ENCODE results near the gene PRAMEF1.

The PRAMEF1 gene

DNA sequence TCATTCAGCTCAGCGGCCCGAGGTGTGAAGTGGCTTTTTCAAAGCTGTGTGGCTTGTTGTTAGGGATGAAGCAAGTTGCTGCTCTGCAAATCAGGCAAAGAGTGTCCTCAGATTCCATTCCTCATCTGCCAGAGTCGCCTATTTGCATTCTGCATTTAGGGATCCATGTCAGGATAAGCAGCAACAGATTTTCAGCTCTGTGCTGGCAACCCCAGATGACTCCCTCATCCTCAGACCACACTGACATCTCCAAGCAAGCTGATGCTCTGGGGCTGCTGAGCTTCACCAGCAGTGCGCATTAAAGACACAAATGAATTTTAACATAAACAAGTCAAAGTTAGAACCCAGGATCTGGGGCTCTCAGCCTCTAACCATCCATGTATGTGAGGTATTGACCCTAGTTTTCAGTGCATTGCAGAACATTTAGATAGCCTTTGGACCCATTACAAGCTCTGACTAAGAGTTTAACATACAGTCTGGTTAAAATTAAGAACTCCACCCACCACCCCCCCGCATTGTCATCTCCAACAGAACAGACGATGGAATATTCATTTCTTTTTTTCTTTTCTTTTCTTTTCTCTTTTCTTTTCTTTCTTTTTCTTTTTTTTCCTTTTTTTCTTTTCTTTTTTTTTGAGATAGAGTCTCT is 34.3 kb upstream of the PRAMEF1 start:
- no peak for TF ChIP-seq EZH2phosphoT487 (IDR thresholded peaks at IDR 0.05; ENCODE audit: borderline replicate concordance, low read length)
- TF ChIP-seq, protein P1, sequence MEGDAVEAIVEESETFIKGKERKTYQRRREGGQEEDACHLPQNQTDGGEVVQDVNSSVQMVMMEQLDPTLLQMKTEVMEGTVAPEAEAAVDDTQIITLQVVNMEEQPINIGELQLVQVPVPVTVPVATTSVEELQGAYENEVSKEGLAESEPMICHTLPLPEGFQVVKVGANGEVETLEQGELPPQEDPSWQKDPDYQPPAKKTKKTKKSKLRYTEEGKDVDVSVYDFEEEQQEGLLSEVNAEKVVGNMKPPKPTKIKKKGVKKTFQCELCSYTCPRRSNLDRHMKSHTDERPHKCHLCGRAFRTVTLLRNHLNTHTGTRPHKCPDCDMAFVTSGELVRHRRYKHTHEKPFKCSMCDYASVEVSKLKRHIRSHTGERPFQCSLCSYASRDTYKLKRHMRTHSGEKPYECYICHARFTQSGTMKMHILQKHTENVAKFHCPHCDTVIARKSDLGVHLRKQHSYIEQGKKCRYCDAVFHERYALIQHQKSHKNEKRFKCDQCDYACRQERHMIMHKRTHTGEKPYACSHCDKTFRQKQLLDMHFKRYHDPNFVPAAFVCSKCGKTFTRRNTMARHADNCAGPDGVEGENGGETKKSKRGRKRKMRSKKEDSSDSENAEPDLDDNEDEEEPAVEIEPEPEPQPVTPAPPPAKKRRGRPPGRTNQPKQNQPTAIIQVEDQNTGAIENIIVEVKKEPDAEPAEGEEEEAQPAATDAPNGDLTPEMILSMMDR (IDR thresholded peaks at IDR 0.05; ENCODE audit: low read depth, low read length, poor library complexity, severe bottlenecking) = no peak
- Histone ChIP-seq H3K9me3 (ENCODE audit: control insufficient read depth, insufficient read depth, low read length) (no peaks in the 10 kb centered on the region), H3K27ac (ENCODE audit: low read depth, low read length) (no peak overlapping the region), H3K4me3 (ENCODE audit: low read length) (no peak overlapping the region), H4K20me1 (ENCODE audit: control insufficient read depth, insufficient read depth, low read depth, low read length) (no peaks in the 10 kb centered on the region), H3K79me2 (ENCODE audit: control insufficient read depth, low read length) (no peaks in the 10 kb centered on the region), H3K4me1 (ENCODE audit: control insufficient read depth, low read length) (no peaks in the 10 kb centered on the region), H3K36me3 (ENCODE audit: control insufficient read depth, low read length) (no peaks in the 10 kb centered on the region), H3K4me2 (ENCODE audit: low read length) (no peak overlapping the region), H3K27me3 (ENCODE audit: control insufficient read depth, low read length) (no peaks in the 10 kb centered on the region), H3F3A (ENCODE audit: control insufficient read depth, insufficient read depth) (no peaks in the 10 kb centered on the region), H3K9me2 (replicated peaks; ENCODE audit: control insufficient read depth, low read length) (no peaks in the 10 kb centered on the region)

DNA sequence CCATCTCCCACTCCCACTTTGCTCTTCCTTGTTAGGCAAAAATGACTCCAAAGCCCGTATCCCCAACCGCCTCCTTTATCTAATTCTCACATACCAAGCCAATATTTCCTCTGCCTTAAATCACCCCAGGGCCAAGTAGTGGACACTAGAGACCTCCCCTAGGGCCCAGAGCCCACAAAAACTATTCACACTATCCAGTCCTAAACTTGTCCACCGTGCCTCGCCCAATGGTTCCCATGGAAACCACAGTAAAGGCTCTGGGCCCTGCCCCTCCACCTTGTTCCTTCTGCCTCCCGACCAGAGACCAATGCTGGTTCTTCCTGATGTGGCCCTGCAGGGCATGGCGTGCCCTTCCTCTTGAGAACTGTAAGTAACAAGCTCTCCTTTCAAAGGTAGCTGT is 33.4 kb upstream of the PRAMEF1 start:
- TF ChIP-seq, protein P1 (IDR thresholded peaks at IDR 0.05; ENCODE audit: low read depth, low read length, poor library complexity, severe bottlenecking) = no peak
- no peaks in the 10 kb centered on the region for H4K20me1 ChIP-seq (ENCODE audit: control insufficient read depth, insufficient read depth, low read depth, low read length)
- no peaks in the 10 kb centered on the region for H3K27me3 ChIP-seq (ENCODE audit: control insufficient read depth, low read length)
- no peak overlapping the region for H3K4me2 ChIP-seq (ENCODE audit: low read length)
- no peaks in the 10 kb centered on the region for H3F3A ChIP-seq (ENCODE audit: control insufficient read depth, insufficient read depth)
- no peaks in the 10 kb centered on the region for H3K79me2 ChIP-seq (ENCODE audit: control insufficient read depth, low read length)
- H3K9me2 ChIP-seq (replicated peaks; ENCODE audit: control insufficient read depth, low read length) = no peaks in the 10 kb centered on the region
- no peak overlapping the region for H3K4me3 ChIP-seq (ENCODE audit: low read length)
- H3K4me1 ChIP-seq (ENCODE audit: control insufficient read depth, low read length) = no peaks in the 10 kb centered on the region
- H3K36me3 ChIP-seq (ENCODE audit: control insufficient read depth, low read length) = no peaks in the 10 kb centered on the region
- H3K9me3 ChIP-seq (ENCODE audit: control insufficient read depth, insufficient read depth, low read length) = no peaks in the 10 kb centered on the region
- no peak overlapping the region for H3K27ac ChIP-seq (ENCODE audit: low read depth, low read length)

DNA sequence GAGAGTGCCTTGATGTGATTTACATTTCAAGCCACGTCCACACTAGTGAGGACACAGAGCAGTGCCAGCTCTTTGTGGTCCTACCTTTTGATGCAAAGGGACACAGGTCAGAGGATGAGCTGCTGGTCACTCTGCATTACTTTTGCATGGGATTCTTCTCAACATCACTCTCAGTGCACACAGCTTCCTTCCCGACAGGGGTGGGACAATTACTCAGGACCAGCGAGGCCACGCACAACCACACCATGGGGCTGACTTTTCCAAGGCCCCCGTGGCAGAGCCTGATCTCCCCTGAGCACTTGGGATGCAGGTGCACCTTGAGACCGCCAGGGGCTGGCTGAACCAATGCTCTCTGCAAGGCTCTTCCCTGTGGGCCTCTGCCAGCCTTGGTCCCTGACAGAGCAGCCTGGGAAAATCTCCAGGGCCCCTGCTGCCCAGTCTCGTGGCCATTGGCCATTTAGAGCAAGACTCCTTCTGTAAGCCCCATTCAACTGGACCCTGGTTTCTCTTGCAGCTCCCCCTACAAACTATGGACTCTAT is 30.9 kb upstream of the PRAMEF1 start:
- Histone ChIP-seq H3K36me3 (ENCODE audit: control insufficient read depth, low read length) (no peaks in the 10 kb centered on the region), H3K9me2 (replicated peaks; ENCODE audit: control insufficient read depth, low read length) (no peaks in the 10 kb centered on the region), H3K4me2 (ENCODE audit: low read length) (no peak overlapping the region), H3K27me3 (ENCODE audit: control insufficient read depth, low read length) (no peaks in the 10 kb centered on the region), H3K4me3 (ENCODE audit: low read length) (no peak overlapping the region), H3F3A (ENCODE audit: control insufficient read depth, insufficient read depth) (no peaks in the 10 kb centered on the region), H3K4me1 (ENCODE audit: control insufficient read depth, low read length) (no peaks in the 10 kb centered on the region), H3K27ac (ENCODE audit: low read depth, low read length) (no peak overlapping the region), H3K9me3 (ENCODE audit: control insufficient read depth, insufficient read depth, low read length) (no peaks in the 10 kb centered on the region), H3K79me2 (ENCODE audit: control insufficient read depth, low read length) (no peaks in the 10 kb centered on the region), H4K20me1 (ENCODE audit: control insufficient read depth, insufficient read depth, low read depth, low read length) (no peaks in the 10 kb centered on the region)
- TF ChIP-seq, protein P1 (IDR thresholded peaks at IDR 0.05; ENCODE audit: low read depth, low read length, poor library complexity, severe bottlenecking) = peak; percentile 17
- no peak for TF ChIP-seq EZH2phosphoT487 (IDR thresholded peaks at IDR 0.05; ENCODE audit: borderline replicate concordance, low read length)
